Mucosa of descending colon (tissue), 3 donors: ENCODE results near the gene KRT82. TPM values are rescaled to one million over a fixed set of nuclear protein-coding genes. Genes with fewer than 3 reads are reported as not detected.
"Not testable (repeated sequence)": the region's sequence is repeated elsewhere in the genome, so short reads cannot be mapped to it uniquely, and the experiment has no call there.

ENCODE experiments used
- ATAC-seq: fragments of 200-7000 bp; cut with Tn5 transposase; one replicate; pipeline ENCODE4 v1.9.1; 2020; ENCODE audit warnings: mild to moderate bottlenecking, moderate library complexity
- DNase-seq, 3 donors: peaks; one replicate each; pipeline ENCODE4 v3.0.0-alpha.2; 2020
- H3K36me3 ChIP-seq: fragments of 200-600 bp; one replicate; pipeline ENCODE4 v1.8.0; 2021; ENCODE audit warnings: low read depth, mild to moderate bottlenecking
- H3K4me1 ChIP-seq: fragments of 200-600 bp; one replicate; pipeline ENCODE4 v1.8.0; 2021; ENCODE audit warnings: low read depth, mild to moderate bottlenecking
- H3K4me3 ChIP-seq: fragments of 200-600 bp; one replicate; pipeline ENCODE4 v1.8.0; 2021; ENCODE audit warnings: mild to moderate bottlenecking
- H3K9me3 ChIP-seq: fragments of 200-600 bp; one replicate; pipeline ENCODE4 v1.8.0; 2021; ENCODE audit warnings: mild to moderate bottlenecking
- CTCF ChIP-seq: fragments of 200-600 bp; IDR thresholded peaks from one replicate; pipeline ENCODE4 v1.8.0; 2022; ENCODE audit warnings: antibody characterized with exemption, mild to moderate bottlenecking
- intact Hi-C, 2 donors: fragments of 100-400 bp; cut with DNase I in 1 of 2; cut with micrococcal nuclease in 1 of 2; formaldehyde crosslinking; loops; one replicate each; pipeline versions ENCODE4 v1.11.0 to v1.11.1; 2022; cut with DNase I, micrococcal nuclease
- long read RNA-seq, 2 donors: library from polyadenylated mRNA; unstranded; transcript quantifications; one replicate each; pipeline ENCODE4 v2.0.0, GENCODE V29; 2019 to 2021
- total RNA-seq, 3 donors: library from RNA; stranded (reverse); fragmentation: NEBNext Ultra II Directional in 2 of 3; extraction: Animal tissue kit (Norgen Biotek cat#: 25700) in 2 of 3; gene quantifications; one replicate each; pipeline versions ENCODE4 v1.2.1 to v1.2.4, GENCODE V29; 2021 to 2023
- donor health status: DM: no; HTN: no; CAD: no; lungs with moderate emphysema.
- donor health status: DM: no; HTN: no; CAD: no.
- donor health status: DM: no; HTN: yes; CAD: no.

Gene KRT82
- not detected for total RNA-seq
- long read RNA-seq, donor 1, result 0 reads
- long read RNA-seq, donor 2, result 0 reads

- H3K9me3 ChIP-seq, result no peaks in the 10 kb centered on the region
- no peak for TF ChIP-seq CTCF
- intact Hi-C loops, result no loop called here
- DNase-seq (no peak), ATAC-seq (no peak)
- H3K36me3 ChIP-seq, result no peaks in the 10 kb centered on the region
- no peaks in the 10 kb centered on the region for H3K4me1 ChIP-seq
- H3K4me3 ChIP-seq, result no peak within 1 kb of the TSS
Observed at GRCh38 chr12:52405922-52406385, at the start of gene KRT82. Gene KRT82, minus strand, starts transcription at chr12:52406335. Its CDS starts 58 bp downstream, at chr12:52406277.

- peaks cover 8% of the 10 kb centered on the region for H3K4me1 ChIP-seq
- intact Hi-C loops, result no loop called here
Observed at GRCh38 chr12:52455821-52456220, 49.7 kb upstream of the KRT82 start.

GRCh38 chr12:52454411-52455201, 48.5 kb upstream of the KRT82 start:
- Histone ChIP-seq H3K9me3 (no peaks in the 10 kb centered on the region), H3K36me3 (no peaks in the 10 kb centered on the region), H3K4me3 (no peak overlapping the region), H3K4me1 (peaks cover 8% of the 10 kb centered on the region)
- DNase-seq (no peak), ATAC-seq (peak; percentile 87)
- intact Hi-C loops, result no loop called here
- no peak for TF ChIP-seq CTCF

More at GRCh38 chr12:52455821-52456220, 49.7 kb upstream of the KRT82 start:
- no peak for TF ChIP-seq CTCF
- no peaks in the 10 kb centered on the region for H3K36me3 ChIP-seq
- no peak overlapping the region for H3K4me3 ChIP-seq
- ATAC-seq (no peak), DNase-seq (no peak)
- no peaks in the 10 kb centered on the region for H3K9me3 ChIP-seq

- intact Hi-C loops, result no loop called here
- peaks cover 8% of the 10 kb centered on the region for H3K4me1 ChIP-seq
- TF ChIP-seq CTCF, result no peak
- no peaks in the 10 kb centered on the region for H3K9me3 ChIP-seq
- peak; percentile 69 for ATAC-seq
- H3K4me3 ChIP-seq, result no peak within 1 kb of the TSS
- no peaks in the 10 kb centered on the region for H3K36me3 ChIP-seq
- no peak for DNase-seq
Observed at GRCh38 chr12:52452101-52452500, 46.0 kb upstream of the KRT82 start, which contains the start of gene KRT6B. Gene KRT6B, minus strand, starts transcription at chr12:52452146. Its CDS starts 68 bp downstream, at chr12:52452078.

GRCh38 chr12:52448228-52448627, 42.1 kb upstream of the KRT82 start:
- TF ChIP-seq CTCF, result no peak
- intact Hi-C loops, result no loop called here
- no peaks in the 10 kb centered on the region for H3K4me1 ChIP-seq
- no peak for DNase-seq
- H3K36me3 ChIP-seq, result no peaks in the 10 kb centered on the region
- no peaks in the 10 kb centered on the region for H3K9me3 ChIP-seq
- no peak for ATAC-seq
- no peak overlapping the region for H3K4me3 ChIP-seq

- intact Hi-C loops, ATAC-seq, H3K4me1 ChIP-seq, H3K9me3 ChIP-seq, H3K4me3 ChIP-seq, H3K36me3 ChIP-seq, DNase-seq: not testable (repeated sequence)
Observed at GRCh38 chr12:52447196-52447595, 41.1 kb upstream of the KRT82 start.
